ENCODE measurements around the gene ARX.

- TF ChIP-seq POLR2AphosphoS5 (IDR thresholded peaks at IDR 0.05; ENCODE audit: low read depth, low read length) (no peak), POLR2A (IDR thresholded peaks at IDR 0.05; ENCODE audit: low read depth, low read length) (no peak), TAF1 (IDR thresholded peaks at IDR 0.05; ENCODE audit: low read depth, low read length) (no peak), SPI1 (IDR thresholded peaks at IDR 0.05; ENCODE audit: low read depth, low read length) (no peak), PAX5 (IDR thresholded peaks at IDR 0.05; ENCODE audit: insufficient read depth, low read length, severe bottlenecking) (no peak)
These were observed 54.0 kb downstream of the ARX start for GRCh38 chrX:24961809-24962208.
